HEK293 (cell line): ENCODE measurements around the gene WNT11.

Experiments
- CTCF ChIP-seq: fragments of 450-650 bp; formaldehyde crosslinking; IDR thresholded peaks from 2 replicates; pipeline ENCODE4 v1.5.1; 2016; ENCODE audit warnings: missing biosample characterization, missing genetic modification characterization
- GLI2 ChIP-seq: fragments of 450-650 bp; formaldehyde crosslinking; IDR thresholded peaks from 2 replicates; pipeline ENCODE4; 2017; ENCODE audit warnings: missing biosample characterization, missing genetic modification characterization, low read depth, borderline replicate concordance
- GLIS2 ChIP-seq: fragments of 450-650 bp; formaldehyde crosslinking; IDR thresholded peaks from 2 replicates; pipeline ENCODE4 v1.5.1; 2016; ENCODE audit warnings: missing biosample characterization, missing genetic modification characterization
- KLF7 ChIP-seq: fragments of 450-650 bp; formaldehyde crosslinking; IDR thresholded peaks from 2 replicates; pipeline ENCODE4 v1.5.1; 2016; ENCODE audit warnings: missing biosample characterization, missing genetic modification characterization, borderline replicate concordance
- SP2 ChIP-seq: fragments of 450-650 bp; formaldehyde crosslinking; IDR thresholded peaks from 2 replicates; pipeline ENCODE4 v1.5.1; 2016; ENCODE audit warnings: missing biosample characterization, missing genetic modification characterization
- YY1 ChIP-seq: fragments of 450-650 bp; formaldehyde crosslinking; IDR thresholded peaks from 2 replicates; pipeline ENCODE4 v1.5.1; 2018; ENCODE audit warnings: missing biosample characterization, missing genetic modification characterization
- ZNF274 ChIP-seq, 2 experiments: fragments of 200-500 bp in 1 of 2; fragments of 450-650 bp in 1 of 2; sonication (Bioruptor generic) in 1 of 2; formaldehyde crosslinking in 1 of 2; IDR thresholded peaks; 2 replicates each; pipeline versions ENCODE4 v1.5.1 to v1.6.1; 2014 to 2016; ENCODE audit warnings: borderline replicate concordance in 1 of 2, inconsistent platforms in 1 of 2, low read length in 1 of 2, missing biosample characterization in 1 of 2, missing genetic modification characterization in 1 of 2
- ZNF302 ChIP-seq: fragments of 450-650 bp; formaldehyde crosslinking; IDR thresholded peaks from 2 replicates; pipeline ENCODE4 v1.5.1; 2016; ENCODE audit warnings: missing biosample characterization, missing genetic modification characterization, low read depth
- ZNF549 ChIP-seq: fragments of 450-650 bp; IDR thresholded peaks from 2 replicates; pipeline ENCODE4 v1.5.1; 2018; ENCODE audit warnings: missing biosample characterization, missing genetic modification characterization, mild to moderate bottlenecking, inconsistent platforms, moderate library complexity
- ZNF560 ChIP-seq: fragments of 450-650 bp; formaldehyde crosslinking; IDR thresholded peaks from 2 replicates; pipeline ENCODE4 v1.5.1; 2017; ENCODE audit warnings: missing biosample characterization, missing genetic modification characterization, borderline replicate concordance
- TF ChIP-seq, protein P1 (sequence below): fragments of 450-650 bp; formaldehyde crosslinking; IDR thresholded peaks from 2 replicates; pipeline ENCODE4 v1.5.1; 2016; ENCODE audit warnings: missing biosample characterization, missing genetic modification characterization, low read depth
- TF ChIP-seq, protein P2 (sequence below): fragments of 450-650 bp; formaldehyde crosslinking; IDR thresholded peaks from 2 replicates; pipeline ENCODE4 v1.5.1; 2016; ENCODE audit warnings: missing biosample characterization, missing genetic modification characterization

GRCh38 chr11:76147106-76147740 is 59.1 kb downstream of the WNT11 start:
- TF ChIP-seq SP2 (tag by site-specific recombination) (no peak), CTCF (tag by site-specific recombination) (no peak), ZNF560 (no peak), KLF7 (tag by site-specific recombination) (no peak), ZNF549 (no peak), YY1 (tag by site-specific recombination) (no peak), GLI2 (tag by site-specific recombination) (no peak), ZNF302 (tag by site-specific recombination) (no peak), ZNF274 (IDR thresholded peaks at IDR 0.05; ENCODE audit: low read length) (no peak), ZNF274 (tag by site-specific recombination; IDR thresholded peaks at IDR 0.05; ENCODE audit: borderline replicate concordance) (no peak), GLIS2 (tag by site-specific recombination) (no peak)
- TF ChIP-seq, protein P1, sequence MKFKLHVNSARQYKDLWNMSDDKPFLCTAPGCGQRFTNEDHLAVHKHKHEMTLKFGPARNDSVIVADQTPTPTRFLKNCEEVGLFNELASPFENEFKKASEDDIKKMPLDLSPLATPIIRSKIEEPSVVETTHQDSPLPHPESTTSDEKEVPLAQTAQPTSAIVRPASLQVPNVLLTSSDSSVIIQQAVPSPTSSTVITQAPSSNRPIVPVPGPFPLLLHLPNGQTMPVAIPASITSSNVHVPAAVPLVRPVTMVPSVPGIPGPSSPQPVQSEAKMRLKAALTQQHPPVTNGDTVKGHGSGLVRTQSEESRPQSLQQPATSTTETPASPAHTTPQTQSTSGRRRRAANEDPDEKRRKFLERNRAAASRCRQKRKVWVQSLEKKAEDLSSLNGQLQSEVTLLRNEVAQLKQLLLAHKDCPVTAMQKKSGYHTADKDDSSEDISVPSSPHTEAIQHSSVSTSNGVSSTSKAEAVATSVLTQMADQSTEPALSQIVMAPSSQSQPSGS (tag by site-specific recombination), result no peak
- TF ChIP-seq, protein P2, sequence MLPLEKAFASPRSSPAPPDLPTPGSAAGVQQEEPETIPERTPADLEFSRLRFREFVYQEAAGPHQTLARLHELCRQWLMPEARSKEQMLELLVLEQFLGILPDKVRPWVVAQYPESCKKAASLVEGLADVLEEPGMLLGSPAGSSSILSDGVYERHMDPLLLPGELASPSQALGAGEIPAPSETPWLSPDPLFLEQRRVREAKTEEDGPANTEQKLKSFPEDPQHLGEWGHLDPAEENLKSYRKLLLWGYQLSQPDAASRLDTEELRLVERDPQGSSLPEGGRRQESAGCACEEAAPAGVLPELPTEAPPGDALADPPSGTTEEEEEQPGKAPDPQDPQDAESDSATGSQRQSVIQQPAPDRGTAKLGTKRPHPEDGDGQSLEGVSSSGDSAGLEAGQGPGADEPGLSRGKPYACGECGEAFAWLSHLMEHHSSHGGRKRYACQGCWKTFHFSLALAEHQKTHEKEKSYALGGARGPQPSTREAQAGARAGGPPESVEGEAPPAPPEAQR (tag by site-specific recombination), result no peak
